Stimulated activated CD8-positive, alpha-beta memory T cell treated with anti-CD3 and anti-CD28 coated beads, Interleukin-15, amount 100 ng/mL, for 24 hours (primary cell): ENCODE measurements around the gene EFCAB8.
"Not testable (repeated sequence)": the region's sequence is repeated elsewhere in the genome, so short reads cannot be mapped to it uniquely, and the experiment has no call there.

Experiments used
- DNase-seq: peaks from one replicate; pipeline ENCODE4 v3.0.0-alpha.2; 2020; ENCODE audit warnings: low read depth

Gene EFCAB8

GRCh38 chr20:32959351-32960221, 100.9 kb downstream of the EFCAB8 start:
- no peak for DNase-seq

GRCh38 chr20:32960222-32960518, 101.4 kb downstream of the EFCAB8 start:
- no peak for DNase-seq

- DNase-seq, result no peak
These were observed 102.4 kb downstream of the EFCAB8 start for GRCh38 chr20:32960849-32961731.

GRCh38 chr20:32962053-32962452, 103.3 kb downstream of the EFCAB8 start:
- DNase-seq, result no peak

- DNase-seq, result not testable (repeated sequence)
These were observed 103.9 kb downstream of the EFCAB8 start for GRCh38 chr20:32962646-32963045.

GRCh38 chr20:32963176-32963575, 104.5 kb downstream of the EFCAB8 start:
- no peak for DNase-seq

- DNase-seq, result no peak
These were observed 105.9 kb downstream of the EFCAB8 start for GRCh38 chr20:32964575-32964974.

GRCh38 chr20:32965115-32965514, 106.4 kb downstream of the EFCAB8 start:
- no peak for DNase-seq

GRCh38 chr20:32965581-32966373, 107.1 kb downstream of the EFCAB8 start:
- no peak for DNase-seq

- DNase-seq, result no peak
These were observed 107.7 kb downstream of the EFCAB8 start for GRCh38 chr20:32966382-32966781.

GRCh38 chr20:32966881-32967781, 108.4 kb downstream of the EFCAB8 start:
- DNase-seq, result no peak

- no peak for DNase-seq
These were observed 109.3 kb downstream of the EFCAB8 start for GRCh38 chr20:32967961-32968457.

- no peak for DNase-seq
These were observed 109.9 kb downstream of the EFCAB8 start for GRCh38 chr20:32968478-32969241.

- no peak for DNase-seq
These were observed 110.8 kb downstream of the EFCAB8 start for GRCh38 chr20:32969356-32970114.

- no peak for DNase-seq
These were observed 111.6 kb downstream of the EFCAB8 start for GRCh38 chr20:32970115-32970972.

GRCh38 chr20:32970973-32971300, 112.2 kb downstream of the EFCAB8 start:
- DNase-seq, result no peak

GRCh38 chr20:32971703-32972161, 113.0 kb downstream of the EFCAB8 start:
- DNase-seq, result no peak
